ENCODE results near the gene SC5D. TPM values are rescaled to one million over a fixed set of nuclear protein-coding genes. Genes with fewer than 3 reads are reported as not detected.

The SC5D gene
- polyA plus RNA-seq, 1 donor from 2014 or later: 75.7 TPM

DNA sequence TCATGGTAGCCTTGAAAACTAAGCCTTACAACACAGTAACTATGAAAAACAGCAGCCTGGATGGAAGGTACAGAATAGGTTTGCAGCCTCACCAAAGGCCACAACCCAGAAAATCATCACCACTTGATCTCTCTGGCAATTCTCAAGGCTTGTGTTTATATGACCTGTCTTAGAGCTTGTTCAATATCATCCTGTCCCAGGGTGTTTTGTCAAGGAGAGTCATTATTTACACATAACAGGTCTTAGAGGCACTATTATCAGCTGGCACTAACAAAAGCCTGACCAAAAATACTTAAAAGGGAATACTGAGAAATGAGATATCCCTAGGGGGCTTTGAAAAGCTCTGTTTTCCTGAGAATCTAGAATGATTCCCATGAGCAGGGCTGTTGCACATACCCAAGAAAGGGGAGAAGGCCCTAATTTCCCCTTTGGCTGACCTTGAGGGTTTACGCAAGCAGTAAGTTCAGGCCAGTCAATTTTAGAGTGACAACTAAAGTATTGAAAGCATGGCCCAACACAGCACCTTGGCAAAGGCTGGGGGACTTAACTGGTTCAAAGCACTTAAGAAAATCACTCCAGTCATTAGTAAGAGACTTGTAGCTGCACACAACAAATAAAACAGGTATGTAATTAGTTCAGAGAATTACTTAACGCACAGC lies 7.9 kb downstream of the SC5D start:
- Histone ChIP-seq H3K27ac (ENCODE audit: low read length) (no peak overlapping the region), H3F3A (ENCODE audit: insufficient read depth, low read length, poor library complexity, severe bottlenecking) (no peaks in the 10 kb centered on the region)

GRCh38 chr11:121300972-121301699 lies 8.6 kb downstream of the SC5D start:
- TF ChIP-seq MXI1 (conservative IDR thresholded peaks at IDR 0.05; ENCODE audit: poor library complexity, severe bottlenecking) (no peak), EP300 (conservative IDR thresholded peaks at IDR 0.05; ENCODE audit: poor library complexity, severe bottlenecking) (no peak), CTCF (IDR thresholded peaks at IDR 0.05; ENCODE audit: poor library complexity, severe bottlenecking) (no peak), REST (IDR thresholded peaks at IDR 0.05; ENCODE audit: borderline replicate concordance) (no peak), TAF1 (IDR thresholded peaks at IDR 0.05; ENCODE audit: low read depth) (no peak), RAD21 (conservative IDR thresholded peaks at IDR 0.05) (no peak), SMC3 (conservative IDR thresholded peaks at IDR 0.05; ENCODE audit: poor library complexity) (no peak)
- Histone ChIP-seq H3F3A (ENCODE audit: insufficient read depth, low read length, poor library complexity, severe bottlenecking) (no peaks in the 10 kb centered on the region), H3K4me2 (ENCODE audit: low read length) (no peak overlapping the region), H2AFZ (ENCODE audit: low read depth, low read length) (no peak overlapping the region), H3K9ac (ENCODE audit: low read length) (no peak overlapping the region), H3K36me3 (ENCODE audit: insufficient read depth, low read length) (peaks cover 10% of the 10 kb centered on the region), H3K79me2 (replicated peaks; ENCODE audit: insufficient read depth, low read length) (peaks cover 45% of the 10 kb centered on the region), H3K27ac (ENCODE audit: low read length) (no peak overlapping the region), H3K9me3 (ENCODE audit: low read length) (no peaks in the 10 kb centered on the region), H3K9me2 (ENCODE audit: insufficient read depth, low read length) (no peaks in the 10 kb centered on the region), H4K20me1 (ENCODE audit: insufficient read depth) (no peaks in the 10 kb centered on the region), H3K4me3 (ENCODE audit: low read length) (no peak overlapping the region), H3K27me3 (ENCODE audit: insufficient read depth, low read depth, low read length) (no peaks in the 10 kb centered on the region)

More for the DNA sequence above, 7.9 kb downstream of the SC5D start:
- TF ChIP-seq EZH2 (IDR thresholded peaks at IDR 0.05; ENCODE audit: borderline replicate concordance, insufficient read depth, low read length, poor library complexity, severe bottlenecking) (no peak), SMC3 (conservative IDR thresholded peaks at IDR 0.05; ENCODE audit: poor library complexity) (no peak), RAD21 (conservative IDR thresholded peaks at IDR 0.05) (no peak), EP300 (conservative IDR thresholded peaks at IDR 0.05; ENCODE audit: poor library complexity, severe bottlenecking) (no peak), POLR2AphosphoS5 (IDR thresholded peaks at IDR 0.05) (no peak)
- Histone ChIP-seq H2AFZ (ENCODE audit: low read depth, low read length) (no peak overlapping the region), H3K4me3 (ENCODE audit: low read length) (no peak overlapping the region), H3K9me3 (ENCODE audit: low read length) (no peaks in the 10 kb centered on the region), H3K79me2 (replicated peaks; ENCODE audit: insufficient read depth, low read length) (peaks cover 52% of the 10 kb centered on the region), H4K20me1 (ENCODE audit: insufficient read depth) (no peaks in the 10 kb centered on the region), H3K9me2 (ENCODE audit: insufficient read depth, low read length) (no peaks in the 10 kb centered on the region), H3K4me2 (ENCODE audit: low read length) (no peak overlapping the region), H3K27me3 (ENCODE audit: insufficient read depth, low read depth, low read length) (no peaks in the 10 kb centered on the region), H3K36me3 (ENCODE audit: insufficient read depth, low read length) (peaks cover 10% of the 10 kb centered on the region), H3K9ac (ENCODE audit: low read length) (no peak overlapping the region)
